Natural killer cell (primary cell): ENCODE measurements around the gene CDX1. TPM values are rescaled to one million over a fixed set of nuclear protein-coding genes. Genes with fewer than 3 reads are reported as not detected.

Source experiments
- ATAC-seq, 3 donors: fragments of 150-1000 bp in 2 of 3; fragments of 200-7000 bp in 1 of 3; cut with Tn5 transposase; 1 replicate in 1 of 3; 2 replicates in 2 of 3; pipeline ENCODE4 v1.10.0; 2021; ENCODE audit warnings: mild to moderate bottlenecking in 2 of 3, moderate library complexity in 2 of 3
- DNase-seq, 2 donors: peaks; one replicate each; pipeline versions ENCODE4 v3.0.0 to v3.0.0-alpha.2; 2013 to 2021; ENCODE audit warnings: mixed read lengths in 1 of 2
- H3K27ac ChIP-seq: one replicate; pipeline ENCODE4 v1.5.1; 2013; ENCODE audit warnings: mild to moderate bottlenecking, low read length
- H3K27me3 ChIP-seq: one replicate; pipeline ENCODE4 v1.6.1; 2013; ENCODE audit warnings: low read length; ENCODE audit not compliant: control insufficient read depth, insufficient read depth
- H3K36me3 ChIP-seq: one replicate; pipeline ENCODE4 v1.6.1; 2013; ENCODE audit warnings: low read length; ENCODE audit not compliant: control insufficient read depth, insufficient read depth
- H3K4me1 ChIP-seq: one replicate; pipeline ENCODE4 v1.6.1; 2013; ENCODE audit warnings: low read length; ENCODE audit not compliant: control insufficient read depth, insufficient read depth
- H3K4me3 ChIP-seq: one replicate; pipeline ENCODE4 v1.5.1; 2013; ENCODE audit warnings: low read length
- H3K9me3 ChIP-seq: one replicate; pipeline ENCODE4 v1.6.1; 2013; ENCODE audit warnings: low read length; ENCODE audit not compliant: control insufficient read depth, insufficient read depth
- H3K27ac Mint-ChIP-seq, 2 donors: one replicate each; pipeline ENCODE4 v1.8.0; 2022; ENCODE audit warnings: mild to moderate bottlenecking in 2 of 2, mixed read lengths in 2 of 2, moderate library complexity in 1 of 2
- H3K27me3 Mint-ChIP-seq, 2 donors: one replicate each; pipeline ENCODE4 v1.8.0; 2022; ENCODE audit warnings: low read depth in 2 of 2, mixed read lengths in 2 of 2
- H3K36me3 Mint-ChIP-seq: one replicate; pipeline ENCODE4 v1.8.0; 2022; ENCODE audit warnings: mixed read lengths
- H3K4me1 Mint-ChIP-seq, 2 donors: one replicate each; pipeline ENCODE4 v1.8.0; 2022; ENCODE audit warnings: mixed read lengths in 2 of 2
- H3K4me3 Mint-ChIP-seq: one replicate; pipeline ENCODE4 v1.8.0; 2022; ENCODE audit warnings: mild to moderate bottlenecking, moderate library complexity, mixed read lengths
- H3K9me3 Mint-ChIP-seq, 2 donors: one replicate each; pipeline ENCODE4 v1.8.0; 2022; ENCODE audit warnings: mixed read lengths in 2 of 2
- WGBS: methylation state at CpG from one replicate; pipeline ENCODE4 v1.1.7; 2013; ENCODE audit warnings: missing lambda C conversion rate; ENCODE audit not compliant: insufficient coverage; 5-methylcytosine and 5-hydroxymethylcytosine counted together
- intact Hi-C: fragments of 100-400 bp; cut with micrococcal nuclease; formaldehyde crosslinking; loops from one replicate; pipeline ENCODE4 v1.14.2; 2022
- total RNA-seq, 4 donors: library from RNA; stranded (reverse); fragments of 120-200 nt in 1 of 4; gene quantifications; one replicate each; pipeline versions ENCODE4 v1.2.3 to v1.2.4, GENCODE V29; 2013 to 2022
- TF ChIP-seq, protein P1 (sequence below): fragments of 200-600 bp; IDR thresholded peaks from one replicate; pipeline ENCODE4 v1.8.0; 2022; ENCODE audit warnings: antibody characterized with exemption

Gene CDX1
- total RNA-seq, 3 donors from 2014 or later (not counting 1 experiment from before 2014, with no cell fraction given): not detected

DNA sequence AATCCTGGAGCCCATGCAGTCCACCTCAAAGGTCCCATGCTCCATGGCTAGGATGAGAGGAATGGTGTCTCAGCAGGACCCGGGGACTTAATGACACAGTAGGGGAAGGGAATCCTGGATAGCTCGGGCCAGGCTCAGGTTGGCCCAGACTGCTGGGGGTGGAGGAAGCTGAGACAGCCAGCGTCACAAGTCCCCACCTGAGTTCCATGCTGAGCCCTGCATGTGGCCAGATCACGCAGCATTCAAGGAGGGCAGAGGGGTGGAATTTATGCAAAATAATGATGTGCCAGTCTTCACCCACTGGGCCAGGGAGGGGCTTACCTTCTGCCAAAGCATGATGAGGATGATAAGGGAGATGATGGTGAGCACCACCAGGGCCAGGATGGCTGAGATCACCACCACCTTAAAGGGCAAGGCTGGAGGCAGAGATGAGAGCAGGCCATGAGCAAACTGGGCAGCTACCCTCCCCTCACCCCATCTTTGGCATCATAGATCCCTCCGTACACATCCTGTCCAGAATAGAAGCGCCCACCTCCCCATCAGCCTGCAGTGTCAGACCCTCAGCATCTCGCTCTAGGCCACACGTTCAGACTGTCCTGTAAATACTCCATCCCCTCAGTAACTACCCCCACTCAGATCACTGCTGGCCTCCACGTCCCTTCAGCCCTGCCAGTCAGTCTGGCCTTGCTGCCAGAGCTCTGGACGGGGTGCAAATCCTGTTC, 40.2 kb upstream of the CDX1 start:
- Histone ChIP-seq H3K9me3 (no peaks in the 10 kb centered on the region), H3K36me3 (no peaks in the 10 kb centered on the region), H3K27ac (no peak overlapping the region), H3K4me1 (peaks cover 26% of the 10 kb centered on the region), H3K4me3 (no peak overlapping the region), H3K27me3 (no peaks in the 10 kb centered on the region)
- DNase-seq (no peak), ATAC-seq (no peak)
- WGBS: 86% methylated on average over 10 of the region's 10 CpGs
- no peak overlapping the region for H3K4me3 Mint-ChIP-seq
- TF ChIP-seq, protein P1, sequence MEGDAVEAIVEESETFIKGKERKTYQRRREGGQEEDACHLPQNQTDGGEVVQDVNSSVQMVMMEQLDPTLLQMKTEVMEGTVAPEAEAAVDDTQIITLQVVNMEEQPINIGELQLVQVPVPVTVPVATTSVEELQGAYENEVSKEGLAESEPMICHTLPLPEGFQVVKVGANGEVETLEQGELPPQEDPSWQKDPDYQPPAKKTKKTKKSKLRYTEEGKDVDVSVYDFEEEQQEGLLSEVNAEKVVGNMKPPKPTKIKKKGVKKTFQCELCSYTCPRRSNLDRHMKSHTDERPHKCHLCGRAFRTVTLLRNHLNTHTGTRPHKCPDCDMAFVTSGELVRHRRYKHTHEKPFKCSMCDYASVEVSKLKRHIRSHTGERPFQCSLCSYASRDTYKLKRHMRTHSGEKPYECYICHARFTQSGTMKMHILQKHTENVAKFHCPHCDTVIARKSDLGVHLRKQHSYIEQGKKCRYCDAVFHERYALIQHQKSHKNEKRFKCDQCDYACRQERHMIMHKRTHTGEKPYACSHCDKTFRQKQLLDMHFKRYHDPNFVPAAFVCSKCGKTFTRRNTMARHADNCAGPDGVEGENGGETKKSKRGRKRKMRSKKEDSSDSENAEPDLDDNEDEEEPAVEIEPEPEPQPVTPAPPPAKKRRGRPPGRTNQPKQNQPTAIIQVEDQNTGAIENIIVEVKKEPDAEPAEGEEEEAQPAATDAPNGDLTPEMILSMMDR: no peak
- H3K36me3 Mint-ChIP-seq: no peaks in the 10 kb centered on the region
- peaks cover 0 to 3% of the 10 kb centered on the region in 2 donors for H3K27me3 Mint-ChIP-seq
- H3K4me1 Mint-ChIP-seq: peaks cover 21 to 28% of the 10 kb centered on the region in 2 donors
- intact Hi-C loops: no loop called here
- H3K27ac Mint-ChIP-seq: no peak overlapping the region
- H3K9me3 Mint-ChIP-seq: no peaks in the 10 kb centered on the region

DNA sequence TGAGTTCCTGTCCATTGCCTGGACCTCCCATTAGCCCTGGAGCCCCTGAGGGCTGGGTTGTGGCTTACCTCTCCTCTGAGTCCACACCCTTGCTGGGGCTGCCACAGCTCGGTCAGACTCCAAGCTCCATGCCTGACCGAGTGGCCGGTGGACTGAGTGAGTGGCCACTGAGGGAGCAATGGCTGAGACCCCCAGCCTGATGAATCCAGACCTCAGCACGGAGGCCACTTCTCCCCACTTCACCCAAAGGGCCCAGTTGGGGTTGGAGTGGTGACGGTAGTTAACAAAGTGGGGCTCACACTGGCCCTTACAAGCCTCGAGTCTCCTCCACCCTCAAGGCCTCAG, 39.7 kb upstream of the CDX1 start:
- intact Hi-C loops: no loop called here
- H3K27me3 ChIP-seq: no peaks in the 10 kb centered on the region
- peaks cover 30% of the 10 kb centered on the region for H3K4me1 ChIP-seq
- H3K9me3 Mint-ChIP-seq: no peaks in the 10 kb centered on the region
- H3K27me3 Mint-ChIP-seq: peaks cover 0 to 3% of the 10 kb centered on the region in 2 donors
- TF ChIP-seq, protein P1: no peak
- no peaks in the 10 kb centered on the region for H3K9me3 ChIP-seq
- H3K27ac ChIP-seq: no peak overlapping the region
- ATAC-seq: no peak
- peaks cover 26 to 31% of the 10 kb centered on the region in 2 donors for H3K4me1 Mint-ChIP-seq
- no peaks in the 10 kb centered on the region for H3K36me3 Mint-ChIP-seq
- H3K36me3 ChIP-seq: no peaks in the 10 kb centered on the region
- 93% methylated on average over 5 of the region's 6 CpGs for WGBS
- no peak overlapping the region for H3K27ac Mint-ChIP-seq
- no peak for DNase-seq
- no peak overlapping the region for H3K4me3 ChIP-seq
- no peak overlapping the region for H3K4me3 Mint-ChIP-seq

DNA sequence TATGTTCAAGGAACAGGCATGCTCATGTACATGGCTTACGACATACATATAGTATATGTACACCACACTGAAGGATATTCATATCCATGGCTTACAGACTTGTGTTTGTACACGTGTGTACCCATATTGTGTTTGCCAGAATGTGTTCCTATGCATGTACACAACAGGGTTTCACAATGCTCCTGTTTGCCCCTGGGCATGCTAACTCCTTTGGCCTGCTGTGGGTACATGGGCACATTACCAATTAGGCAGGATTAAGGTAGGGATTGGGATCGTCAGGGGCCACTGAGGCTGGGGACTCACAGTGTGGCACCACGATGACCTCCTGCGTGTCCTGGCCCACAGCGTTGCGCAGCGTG, 37.1 kb upstream of the CDX1 start:
- TF ChIP-seq, protein P1: no peak
- no peaks in the 10 kb centered on the region for H3K9me3 Mint-ChIP-seq
- WGBS: 92% methylated on average over 8 of the region's 8 CpGs
- peaks cover 0 to 3% of the 10 kb centered on the region in 2 donors for H3K27me3 Mint-ChIP-seq
- Histone ChIP-seq H3K27me3 (no peaks in the 10 kb centered on the region), H3K27ac (no peak overlapping the region), H3K36me3 (no peaks in the 10 kb centered on the region), H3K4me1 (peaks cover 28% of the 10 kb centered on the region), H3K4me3 (no peak overlapping the region), H3K9me3 (no peaks in the 10 kb centered on the region)
- no peak for DNase-seq
- intact Hi-C loops: no loop called here
- ATAC-seq: no peak
- H3K4me3 Mint-ChIP-seq: no peak overlapping the region
- peaks cover 21 to 43% of the 10 kb centered on the region in 2 donors for H3K4me1 Mint-ChIP-seq
- no peaks in the 10 kb centered on the region for H3K36me3 Mint-ChIP-seq
- H3K27ac Mint-ChIP-seq: no peak overlapping the region
